HEK293T (cell line): ENCODE measurements around the gene TTC9B.

Source experiments
- BHLHE40 ChIP-seq: fragments of 450-650 bp; IDR thresholded peaks from 2 replicates; pipeline ENCODE4 v1.6.1; 2016; ENCODE audit warnings: mild to moderate bottlenecking, moderate library complexity, borderline replicate concordance
- SP1 ChIP-seq: fragments of 450-650 bp; IDR thresholded peaks from 2 replicates; pipeline ENCODE4 v1.6.1; 2017

DNA sequence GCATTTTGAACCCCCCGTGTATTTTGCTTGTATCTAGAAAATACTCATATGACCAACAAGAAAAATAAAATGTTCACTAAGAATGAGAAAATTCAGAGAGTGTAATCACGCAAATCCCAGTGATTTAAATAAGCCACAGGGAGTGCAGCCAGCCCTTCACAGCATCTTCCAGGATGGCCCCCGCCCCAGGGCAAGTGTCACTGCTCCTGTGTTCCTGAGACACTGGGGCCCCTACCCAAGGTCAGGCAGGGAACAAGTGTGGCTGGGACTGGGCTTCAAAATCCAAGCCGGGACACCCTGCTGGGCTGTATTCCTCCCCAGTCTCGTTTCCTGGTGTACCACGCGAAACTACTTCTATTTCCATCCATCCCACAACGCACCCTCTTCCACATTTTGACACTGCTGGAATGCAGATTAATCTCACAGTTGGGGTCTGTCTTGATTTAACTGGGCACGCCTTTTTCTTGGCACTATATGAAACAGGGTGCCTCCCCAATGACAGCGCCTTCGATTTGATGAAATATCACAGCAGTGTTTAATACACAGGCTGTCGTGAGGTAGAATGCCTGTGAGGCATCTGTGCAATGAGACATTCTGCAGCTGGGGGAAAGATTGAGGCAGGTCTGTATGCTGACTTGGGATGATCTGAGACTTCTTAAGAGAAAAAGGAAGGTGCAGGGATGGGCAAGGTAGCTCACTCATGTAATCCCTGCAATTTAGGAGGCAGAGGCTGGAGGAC, 26.6 kb upstream of the TTC9B start:
- no peak for TF ChIP-seq SP1
- TF ChIP-seq BHLHE40, result no peak
